ENCODE results near the gene RBM15. TPM values are rescaled to one million over a fixed set of nuclear protein-coding genes. Genes with fewer than 3 reads are reported as not detected.

The RBM15 gene
- 33.9 TPM for total RNA-seq

GRCh38 chr1:110338886-110339406, at the start of gene RBM15:
RBM15 (plus strand) TSS chr1:110339377; CDS start chr1:110339406, 29 bp downstream.
- DNase-seq, result peak; percentile 100

- DNase-seq, result no peak
Observed at GRCh38 chr1:110291241-110292030, 47.7 kb upstream of the RBM15 start.

GRCh38 chr1:110292031-110292741, 47.0 kb upstream of the RBM15 start:
- no peak for DNase-seq

GRCh38 chr1:110293601-110294104, 45.5 kb upstream of the RBM15 start:
- DNase-seq, result no peak

- DNase-seq, result no peak
Observed at GRCh38 chr1:110294308-110294707, 44.9 kb upstream of the RBM15 start.

- no peak for DNase-seq
Observed at GRCh38 chr1:110298991-110299390, 40.2 kb upstream of the RBM15 start.

GRCh38 chr1:110300412-110301085, 38.6 kb upstream of the RBM15 start:
- no peak for DNase-seq

- DNase-seq, result no peak
Observed at GRCh38 chr1:110302836-110303235, 36.3 kb upstream of the RBM15 start.

- no peak for DNase-seq
Observed at GRCh38 chr1:110305900-110306420, 33.2 kb upstream of the RBM15 start.

- no peak for DNase-seq
Observed at GRCh38 chr1:110307239-110307974, 31.8 kb upstream of the RBM15 start.

- DNase-seq, result no peak
Observed at GRCh38 chr1:110308247-110308646, 30.9 kb upstream of the RBM15 start.

- no peak for DNase-seq
Observed at GRCh38 chr1:110309139-110309538, 30.0 kb upstream of the RBM15 start.

- DNase-seq, result no peak
Observed at GRCh38 chr1:110309767-110310166, 29.4 kb upstream of the RBM15 start.

GRCh38 chr1:110310300-110310699, 28.9 kb upstream of the RBM15 start:
- DNase-seq, result no peak

- peak; percentile 44 for DNase-seq
Observed at GRCh38 chr1:110312188-110313121, 26.7 kb upstream of the RBM15 start.

GRCh38 chr1:110316735-110317134, 22.4 kb upstream of the RBM15 start:
- DNase-seq, result no peak

- no peak for DNase-seq
Observed at GRCh38 chr1:110318046-110318445, 21.1 kb upstream of the RBM15 start.

- DNase-seq, result no peak
Observed at GRCh38 chr1:110319332-110320167, 19.6 kb upstream of the RBM15 start.

GRCh38 chr1:110320168-110320518, 19.0 kb upstream of the RBM15 start:
- DNase-seq, result no peak

GRCh38 chr1:110321045-110321444, 18.1 kb upstream of the RBM15 start:
- no peak for DNase-seq
